Activated CD8-positive, alpha-beta T cell treated with anti-CD3 and anti-CD28 coated beads for 36 hours (primary cell): Measurements from ENCODE around the gene IGLON5. TPM values are rescaled to one million over a fixed set of nuclear protein-coding genes. Genes with fewer than 3 reads are reported as not detected.

Source experiments
- ATAC-seq: fragments of 200-7000 bp; cut with Tn5 transposase; one replicate; pipeline ENCODE4 v1.10.0; 2021; ENCODE audit warnings: mild to moderate bottlenecking, moderate library complexity
- CTCF ChIA-PET: fragments of 350-600 bp; sonication (Branson Sonifier 250); formaldehyde crosslinking; loops from one replicate; lab custom pipeline; 2021; ENCODE audit warnings: antibody characterized with exemption; lab: Charles Lee
- POLR2A ChIA-PET: fragments of 350-600 bp; sonication (Branson Sonifier 250); formaldehyde crosslinking; loops from one replicate; lab custom pipeline; 2021; ENCODE audit warnings: antibody characterized with exemption; lab: Charles Lee
- DNase-seq: peaks from one replicate; pipeline ENCODE4 v3.0.0-alpha.2; 2020
- H3K27ac Mint-ChIP-seq: one replicate; pipeline ENCODE4 v1.8.0; 2021; ENCODE audit warnings: mild to moderate bottlenecking, mixed read lengths
- H3K27me3 Mint-ChIP-seq: one replicate; pipeline ENCODE4 v1.8.0; 2021; ENCODE audit warnings: mixed read lengths
- H3K36me3 Mint-ChIP-seq: one replicate; pipeline ENCODE4 v1.8.0; 2021; ENCODE audit warnings: low read depth, mixed read lengths
- H3K4me1 Mint-ChIP-seq: one replicate; pipeline ENCODE4 v1.8.0; 2021; ENCODE audit warnings: low read depth, mixed read lengths
- H3K4me3 Mint-ChIP-seq: one replicate; pipeline ENCODE4 v1.8.0; 2021; ENCODE audit warnings: mild to moderate bottlenecking, moderate library complexity, mixed read lengths
- H3K9me3 Mint-ChIP-seq: one replicate; pipeline ENCODE4 v1.8.0; 2021; ENCODE audit warnings: mixed read lengths
- intact Hi-C: fragments of 100-400 bp; cut with micrococcal nuclease; formaldehyde crosslinking; loops from one replicate; pipeline ENCODE4 v1.10.0; 2022
- total RNA-seq, 2 experiments: library from RNA; stranded (reverse); gene quantifications; one replicate each; pipeline ENCODE4 v1.2.3, GENCODE V29; 2021
- TF ChIP-seq, protein P1 (sequence below): fragments of 200-600 bp; IDR thresholded peaks from one replicate; pipeline ENCODE4 v1.8.0; 2022; ENCODE audit warnings: antibody characterized with exemption, mild to moderate bottlenecking

Gene IGLON5
- total RNA-seq, 2 experiments from 2014 or later, result 0.16 to 0.23 TPM

DNA sequence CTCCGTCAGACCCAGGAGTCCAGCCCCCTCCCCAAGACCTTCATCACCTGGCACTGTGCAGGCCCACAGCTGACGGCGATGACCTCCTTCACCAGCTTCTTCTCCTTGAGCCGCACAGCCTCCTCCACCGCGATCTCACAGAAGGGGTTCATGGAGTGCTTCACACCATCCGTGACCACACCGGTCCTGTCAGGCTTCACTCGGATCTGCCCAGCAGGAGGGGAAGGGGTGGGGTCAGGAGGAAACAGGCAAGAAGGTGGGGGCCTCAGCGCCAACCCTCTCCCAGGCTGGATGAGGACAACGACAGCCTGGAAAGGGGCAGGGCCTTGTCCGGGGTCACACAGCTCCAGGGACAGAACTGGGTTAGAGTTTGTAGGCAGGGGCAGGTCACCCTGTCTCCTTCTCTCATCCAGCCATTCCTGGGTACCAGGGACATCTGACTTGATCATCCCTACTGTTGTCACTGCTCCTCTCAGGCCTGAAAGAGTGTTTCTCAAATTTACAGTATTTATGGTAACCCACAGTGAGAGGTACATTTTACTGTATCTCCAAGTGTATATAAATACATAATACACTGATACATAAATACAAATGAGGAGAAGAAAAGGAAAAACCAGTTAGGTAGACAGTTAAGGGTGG is 42.8 kb downstream of the IGLON5 start:
- DNase-seq (no peak), ATAC-seq (no peak)
- TF ChIP-seq, protein P1, sequence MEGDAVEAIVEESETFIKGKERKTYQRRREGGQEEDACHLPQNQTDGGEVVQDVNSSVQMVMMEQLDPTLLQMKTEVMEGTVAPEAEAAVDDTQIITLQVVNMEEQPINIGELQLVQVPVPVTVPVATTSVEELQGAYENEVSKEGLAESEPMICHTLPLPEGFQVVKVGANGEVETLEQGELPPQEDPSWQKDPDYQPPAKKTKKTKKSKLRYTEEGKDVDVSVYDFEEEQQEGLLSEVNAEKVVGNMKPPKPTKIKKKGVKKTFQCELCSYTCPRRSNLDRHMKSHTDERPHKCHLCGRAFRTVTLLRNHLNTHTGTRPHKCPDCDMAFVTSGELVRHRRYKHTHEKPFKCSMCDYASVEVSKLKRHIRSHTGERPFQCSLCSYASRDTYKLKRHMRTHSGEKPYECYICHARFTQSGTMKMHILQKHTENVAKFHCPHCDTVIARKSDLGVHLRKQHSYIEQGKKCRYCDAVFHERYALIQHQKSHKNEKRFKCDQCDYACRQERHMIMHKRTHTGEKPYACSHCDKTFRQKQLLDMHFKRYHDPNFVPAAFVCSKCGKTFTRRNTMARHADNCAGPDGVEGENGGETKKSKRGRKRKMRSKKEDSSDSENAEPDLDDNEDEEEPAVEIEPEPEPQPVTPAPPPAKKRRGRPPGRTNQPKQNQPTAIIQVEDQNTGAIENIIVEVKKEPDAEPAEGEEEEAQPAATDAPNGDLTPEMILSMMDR, result no peak
- Mint-ChIP-seq H3K4me1 (peaks cover 18% of the 10 kb centered on the region), H3K27me3 (no peaks in the 10 kb centered on the region), H3K36me3 (peaks cover 43% of the 10 kb centered on the region), H3K27ac (peak overlapping the region; percentile 25), H3K9me3 (no peaks in the 10 kb centered on the region), H3K4me3 (no peak overlapping the region)
- CTCF ChIA-PET, result interaction anchor here (0.8 to 1.4 kb wide), 2 partner anchors 12 to 14 kb away, joined by 3 to 8 read pairs; no protein-coding TSS in a partner anchor
- POLR2A ChIA-PET, result interaction anchor here (0.8 to 1.3 kb wide), 6 partner anchors 9 to 18 kb away, joined by 3 to 4 read pairs (median 4); partner anchors contain the start of genes CLDND2 and NKG7
- intact Hi-C loops, result no loop called here

DNA sequence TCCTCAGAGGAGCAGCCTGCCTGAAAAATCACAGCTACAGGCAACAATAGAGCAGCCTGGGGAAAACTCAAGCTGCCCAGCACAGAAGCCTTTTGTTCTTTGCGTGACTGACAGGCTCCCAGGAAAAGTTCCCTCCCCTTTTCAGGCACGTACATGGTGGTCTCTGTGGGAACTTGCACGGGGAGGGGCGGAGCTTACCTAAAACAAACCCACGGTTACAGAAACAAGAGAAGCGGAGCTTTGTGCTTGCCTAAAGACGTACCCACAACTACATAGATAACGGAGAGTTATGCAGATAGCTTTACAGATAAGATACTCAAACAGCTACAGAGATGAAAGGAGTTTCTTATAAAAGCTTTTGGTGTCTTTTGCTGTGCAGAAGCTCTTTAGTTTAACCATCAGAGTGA is 43.3 kb downstream of the IGLON5 start:
- Mint-ChIP-seq H3K36me3 (peaks cover 46% of the 10 kb centered on the region), H3K9me3 (no peaks in the 10 kb centered on the region), H3K27me3 (no peaks in the 10 kb centered on the region), H3K27ac (peak overlapping the region; percentile 71), H3K4me1 (peaks cover 23% of the 10 kb centered on the region), H3K4me3 (peak overlapping the region; percentile 16)
- ATAC-seq, result peak; percentile 85
- TF ChIP-seq, protein P1, result no peak
- CTCF ChIA-PET, result interaction anchor here (0.8 to 1.4 kb wide), 2 partner anchors 11 to 15 kb away, joined by 3 to 8 read pairs; no protein-coding TSS in a partner anchor
- intact Hi-C loops, result no loop called here
- DNase-seq, result peak; percentile 69
- POLR2A ChIA-PET, result interaction anchor here (0.8 to 1.3 kb wide), 6 partner anchors 8 to 18 kb away, joined by 3 to 4 read pairs (median 4); partner anchors contain the start of genes CLDND2 and NKG7

DNA sequence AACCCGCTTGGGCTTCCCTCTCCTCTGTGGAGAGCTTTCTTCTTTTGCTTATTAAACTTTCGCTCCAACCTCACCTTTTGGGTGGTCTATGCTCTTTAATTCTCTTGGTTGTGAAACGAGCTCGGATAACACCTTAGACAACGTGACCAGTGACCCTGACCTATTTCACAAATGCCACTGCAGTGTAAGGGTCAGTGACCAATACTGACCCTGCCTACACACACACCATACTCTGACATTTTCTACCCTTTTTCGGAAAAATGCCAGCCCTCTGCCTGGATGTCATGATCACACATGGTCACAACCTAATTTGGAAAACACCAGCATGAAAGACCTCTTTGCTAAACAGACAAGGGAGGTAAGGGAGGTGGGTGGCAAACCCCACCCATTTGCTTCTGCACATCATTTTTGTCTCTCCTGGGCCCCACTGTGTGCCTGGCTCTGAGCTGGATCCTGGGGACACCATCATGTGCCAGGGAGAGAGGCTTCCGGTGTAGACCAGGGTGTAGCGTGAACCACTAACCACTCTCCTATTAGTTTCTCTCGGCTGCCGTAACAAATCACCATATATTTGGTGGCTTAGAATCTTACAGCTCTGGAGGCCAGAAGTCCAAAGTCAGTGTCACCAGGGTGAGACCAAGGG is 44.8 kb downstream of the IGLON5 start:
- H3K27me3 Mint-ChIP-seq, result no peaks in the 10 kb centered on the region
- DNase-seq, result no peak
- H3K9me3 Mint-ChIP-seq, result no peaks in the 10 kb centered on the region

DNA sequence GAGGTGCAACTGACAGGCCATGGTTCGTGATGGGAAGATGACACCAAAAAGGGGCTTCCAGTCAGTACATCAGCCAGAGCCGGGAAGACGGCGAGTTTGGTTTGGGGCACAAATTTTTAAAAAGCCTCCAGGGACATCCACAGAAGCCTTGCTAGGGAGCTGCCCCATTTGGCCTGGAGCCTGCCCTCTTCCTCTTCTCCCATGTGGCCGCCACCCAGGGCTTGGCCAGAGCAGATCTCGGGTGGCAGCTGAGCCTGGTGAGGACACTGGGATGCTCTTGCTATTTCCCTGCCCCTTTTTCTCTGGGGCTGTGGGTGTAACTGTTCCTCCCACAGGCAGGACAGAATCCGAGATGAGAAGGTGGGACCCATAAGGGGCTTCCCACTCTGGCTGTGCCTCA is 46.5 kb downstream of the IGLON5 start:
- Mint-ChIP-seq H3K27ac (no peak overlapping the region), H3K4me3 (no peak overlapping the region), H3K4me1 (peaks cover 39% of the 10 kb centered on the region), H3K27me3 (no peaks in the 10 kb centered on the region), H3K9me3 (no peaks in the 10 kb centered on the region), H3K36me3 (peaks cover 29% of the 10 kb centered on the region)
- DNase-seq (no peak), ATAC-seq (no peak)
- POLR2A ChIA-PET, result no interaction called here
- intact Hi-C loops, result no loop called here
- CTCF ChIA-PET, result no interaction called here
- TF ChIP-seq, protein P1, result no peak

More for the DNA sequence above, 44.8 kb downstream of the IGLON5 start:
- ChIA-PET CTCF (interaction anchor here (0.7 to 1.7 kb wide), 4 partner anchors 15 to 158 kb away, joined by 3 read pairs; no protein-coding TSS in a partner anchor), POLR2A (no interaction called here)
- TF ChIP-seq, protein P1, result no peak
- H3K36me3 Mint-ChIP-seq, result peaks cover 42% of the 10 kb centered on the region
- ATAC-seq, result no peak
- H3K4me3 Mint-ChIP-seq, result no peak overlapping the region
- peaks cover 27% of the 10 kb centered on the region for H3K4me1 Mint-ChIP-seq
- intact Hi-C loops, result no loop called here
- no peak overlapping the region for H3K27ac Mint-ChIP-seq
